K562 (cell line): ENCODE data around the gene CLDN7. TPM values are rescaled to one million over a fixed set of nuclear protein-coding genes. Genes with fewer than 3 reads are reported as not detected.
A peak's percentile ranks its signal among the peaks of the same experiment; 100 is the strongest.

Experiments used
- ATAC-seq: fragments of 200-7000 bp; cut with Tn5 transposase; 3 replicates; pipeline ENCODE4 v1.9.1; 2020; ENCODE audit warnings: moderate library complexity
- BruUV-seq: library from RNA; stranded (reverse); fragments of 400-500 nt; replicated peaks from 2 replicates; lab custom pipeline; 2021; lab: Mats Ljungman, UMichigan
- CTCF ChIA-PET: fragments of 300-600 bp; formaldehyde crosslinking; extraction: SDS; loops from one replicate; lab custom pipeline; 2021; ENCODE audit warnings: low intra/inter-chr PET ratio; lab: Yijun Ruan, JAX
- POLR2A ChIA-PET: fragments of 300-600, 350-650 bp; sonication (Branson Sonifier 250); formaldehyde crosslinking; extraction: SDS; loops from one replicate; lab custom pipeline; 2021; ENCODE audit warnings: antibody characterized with exemption, inconsistent platforms; lab: Yijun Ruan, JAX
- DNase-seq, 4 experiments: peaks; one replicate each; pipeline versions ENCODE4 v3.0.0 to v3.0.0-alpha.2; 2011 to 2018; ENCODE audit warnings: low spot score in 3 of 4, mixed read lengths in 3 of 4; ENCODE audit errors: extremely low read depth in 1 of 4
- FAIRE-seq: peaks from 2 replicates; lab custom pipeline; 2011; peaks lifted over from hg19 to GRCh38; lab: Jason Lieb, UNC
- H2AFZ ChIP-seq: 2 replicates; pipeline ENCODE4 v1.6.0; 2011; ENCODE audit warnings: low read depth, low read length, control low read depth, inconsistent platforms
- H3K27ac ChIP-seq: fragments of 200-600 bp; 3 replicates; pipeline ENCODE4 v1.8.0; 2011; ENCODE audit warnings: low read depth, mild to moderate bottlenecking, control low read depth, inconsistent platforms, low read length, moderate library complexity, mixed read lengths; ENCODE audit errors: extremely low read depth
- H3K27me3 ChIP-seq, 2 experiments: fragments of 300-600 bp in 1 of 2; 2 replicates in 1 of 2; 3 replicates in 1 of 2; pipeline versions ENCODE4 v1.6.0 to v1.8.0; 2011; ENCODE audit warnings: inconsistent platforms in 2 of 2, low read length in 2 of 2, mild to moderate bottlenecking in 1 of 2, mixed read lengths in 1 of 2, moderate library complexity in 1 of 2; ENCODE audit not compliant: control insufficient read depth in 2 of 2, insufficient read depth in 2 of 2
- H3K36me3 ChIP-seq: fragments of 300-600 bp; 3 replicates; pipeline ENCODE4 v1.8.0; 2011; ENCODE audit warnings: mild to moderate bottlenecking, low read length, inconsistent platforms; ENCODE audit not compliant: control insufficient read depth, insufficient read depth
- H3K4me1 ChIP-seq, 2 experiments: fragments of 200-600 bp in 1 of 2; replicated peaks in 1 of 2; 2 replicates in 1 of 2; 3 replicates in 1 of 2; pipeline versions ENCODE4 v1.5.1 to v1.8.0; 2011; ENCODE audit warnings: inconsistent platforms in 2 of 2, low read length in 2 of 2, mild to moderate bottlenecking in 1 of 2, mixed read lengths in 1 of 2, moderate library complexity in 1 of 2; ENCODE audit not compliant: control insufficient read depth in 2 of 2, insufficient read depth in 2 of 2
- H3K4me2 ChIP-seq: 2 replicates; pipeline ENCODE4 v1.6.1; 2011; ENCODE audit warnings: low read length, control low read depth, inconsistent platforms, mixed read lengths; ENCODE audit not compliant: insufficient read depth
- H3K4me3 ChIP-seq: fragments of 200-600 bp; sonication (generic), shearing (Covaris generic); 2 replicates; pipeline ENCODE4 v1.5.1; 2016; ENCODE audit warnings: control low read depth, inconsistent platforms
- H3K79me2 ChIP-seq: fragments of 200-600 bp; 3 replicates; pipeline ENCODE4 v1.8.0; 2011; ENCODE audit warnings: low read length, inconsistent platforms; ENCODE audit not compliant: control insufficient read depth, insufficient read depth
- H3K9ac ChIP-seq, 2 experiments: 2 replicates each; pipeline versions ENCODE4 v1.6.0 to v1.6.1; 2011; ENCODE audit warnings: low read depth in 2 of 2, low read length in 2 of 2, control low read depth in 1 of 2, inconsistent platforms in 1 of 2, mild to moderate bottlenecking in 1 of 2, mixed read lengths in 1 of 2; ENCODE audit not compliant: insufficient read depth in 1 of 2
- H3K9me1 ChIP-seq: one replicate; pipeline ENCODE4 v1.6.0; 2011; ENCODE audit warnings: inconsistent platforms, mild to moderate bottlenecking, low read length, moderate library complexity; ENCODE audit not compliant: control insufficient read depth, insufficient read depth
- H3K9me3 ChIP-seq: replicated peaks from 2 replicates; pipeline ENCODE4 v1.5.1; 2011; ENCODE audit warnings: low read depth, low read length, inconsistent platforms; ENCODE audit not compliant: control insufficient read depth, insufficient read depth
- H4K20me1 ChIP-seq: replicated peaks from 2 replicates; pipeline ENCODE4 v1.6.1; 2011; ENCODE audit warnings: low read length, inconsistent platforms, mixed read lengths; ENCODE audit not compliant: control insufficient read depth, insufficient read depth
- CEBPZ ChIP-seq: fragments of 150-350 bp; IDR thresholded peaks from 2 replicates; pipeline ENCODE4 v1.6.1; 2014; ENCODE audit warnings: low read depth, mild to moderate bottlenecking, low read length, borderline replicate concordance
- CREB1 ChIP-seq, 2 experiments: sonication (generic) in 1 of 2; formaldehyde crosslinking in 1 of 2; IDR thresholded peaks; 2 replicates each; pipeline versions ENCODE4 v1.6.1 to v1.8.0; 2012 to 2022; ENCODE audit warnings: inconsistent platforms in 1 of 2, mild to moderate bottlenecking in 1 of 2, missing genetic modification reagents in 1 of 2, moderate library complexity in 1 of 2
- ELK3 ChIP-seq: fragments of 450-650 bp; formaldehyde crosslinking; IDR thresholded peaks from 2 replicates; pipeline ENCODE4 v1.4.0; 2020; ENCODE audit warnings: mild to moderate bottlenecking
- ETV1 ChIP-seq: fragments of 450-650 bp; conservative IDR thresholded peaks from 2 replicates; pipeline ENCODE4 v1.6.1; 2016; ENCODE audit warnings: missing genetic modification characterization, control low read depth, low read depth, missing compliant biosample characterization
- KDM5B ChIP-seq: fragments of 200-600 bp; sonication (generic); IDR thresholded peaks from 2 replicates; pipeline ENCODE4 v1.6.1; 2012; ENCODE audit warnings: low read depth, mild to moderate bottlenecking, moderate library complexity, low read length, control low read depth, inconsistent platforms; ENCODE audit not compliant: insufficient replicate concordance
- NONO ChIP-seq, 2 experiments: fragments of 200-400 bp in 1 of 2; fragments of 450-650 bp in 1 of 2; formaldehyde crosslinking in 1 of 2; IDR thresholded peaks; 2 replicates each; pipeline ENCODE4 v1.6.1; 2017; ENCODE audit warnings: low read depth in 2 of 2, mild to moderate bottlenecking in 2 of 2, moderate library complexity in 2 of 2, low read length in 1 of 2
- PHB2 ChIP-seq: fragments of 450-650 bp; IDR thresholded peaks from 2 replicates; pipeline ENCODE4 v1.6.1; 2017; ENCODE audit warnings: low read depth
- ZBTB7A ChIP-seq: IDR thresholded peaks from 2 replicates; pipeline ENCODE4 v1.6.1; 2011; ENCODE audit warnings: low read depth, mild to moderate bottlenecking, low read length, moderate library complexity, borderline replicate concordance; ENCODE audit not compliant: control insufficient read depth
- ZNF584 ChIP-seq: fragments of 200-800 bp; sonication (Bioruptor generic); IDR thresholded peaks from 2 replicates; pipeline ENCODE4 v1.6.1; 2016; ENCODE audit warnings: low read depth, mild to moderate bottlenecking, missing genetic modification characterization, missing compliant biosample characterization
- WGBS: fragments of 100-300 bp; shearing (Covaris generic); methylation state at CpG from one replicate; pipeline ENCODE4 v1.1.6; 2016; ENCODE audit warnings: low coverage, mixed read lengths; ENCODE audit not compliant: insufficient coverage; ENCODE audit errors: missing lambda C conversion rate; 5-methylcytosine and 5-hydroxymethylcytosine counted together
- in situ Hi-C: fragments of 300-500 bp; cut with MboI; formaldehyde crosslinking; loops from 4 replicates; pipeline ENCODE4 v1.15.0; 2018; ENCODE audit warnings: inconsistent platforms, mixed read lengths
- intact Hi-C: fragments of 100-400 bp; cut with micrococcal nuclease; formaldehyde crosslinking; loops from 2 replicates; pipeline ENCODE4 v1.14.2; 2022
- polyA plus RNA-seq, 8 experiments: library from polyadenylated mRNA; depleted of rRNA in 4 of 8; stranded (reverse) in 5 of 8; unstranded in 3 of 8; fragments of >200 nt; fragmentation: Nextera tagmentation in 2 of 8; fragmentation: Illumina TruSeq in 1 of 8; extraction: Ambion mirVana in 2 of 8; extraction: Trizol in 1 of 8; gene quantifications; 2 replicates each; pipeline versions ENCODE4 v1.2.1 to v1.2.3, GENCODE V29; 2011 to 2014; ENCODE audit warnings: inconsistent platforms in 1 of 8, missing spikeins in 1 of 8
- total RNA-seq, 7 experiments: library from RNA; depleted of rRNA in 6 of 7; stranded (reverse); fragments of >200 nt in 6 of 7; fragmentation: Illumina TruSeq in 2 of 7; extraction: Trizol in 2 of 7; gene quantifications; 2 replicates each; pipeline versions ENCODE4 v1.2.1 to v1.2.3, GENCODE V29; 2011 to 2021; ENCODE audit warnings: low replicate concordance in 1 of 7

Gene CLDN7
- total and polyA plus RNA-seq, 9 of the 15 experiments (the other 6 are each of a cell fraction or from before 2014, with no cell fraction given) = 2.2 to 14.5 (median 7.6) TPM

- 20% methylated on average over 7 of the region's 10 CpGs for WGBS
- Histone ChIP-seq H3K9me3 (no peaks in the 10 kb centered on the region), H3K27me3 (no peaks in the 10 kb centered on the region), H4K20me1 (peaks cover under 1% of the 10 kb centered on the region; the same call in 1 of the 2 replicates), H3K4me3 (peak overlapping the region; percentile 44), H3K27ac (peak overlapping the region; percentile 39; the same call in 2 of the 3 replicates), H3K9me1 (peaks cover 3% of the 10 kb centered on the region), H3K36me3 (peaks cover 3% of the 10 kb centered on the region; the same call in 2 of the 3 replicates), H3K79me2 (peaks cover 49% of the 10 kb centered on the region), H3K9ac (peak overlapping the region; percentile 20 to 82; a peak in 3 of 4 replicates)
- CTCF ChIA-PET = no interaction called here
- ATAC-seq (no peak), DNase-seq (peak in 1 of 4 experiments; percentile 40), FAIRE-seq (no peak)
- intact Hi-C loops = no loop called here
- no TSS peak for BruUV-seq
- TF ChIP-seq PHB2 (no peak), ELK3 (CRISPR knock-in tag) (no peak), NONO (IDR thresholded peaks at IDR 0.05; ENCODE audit: low read depth in 2 of 2, low read length in 1 of 2) (no peak), ETV1 (tag) (no peak), KDM5B (peak; percentile 21), ZBTB7A (peak; percentile 22; the same call in 1 of the 2 replicates), CREB1 (IDR thresholded peaks at IDR 0.05) (no peak), CREB1 (CRISPR knock-in tag; IDR thresholded peaks at IDR 0.05) (no peak), CEBPZ (no peak), ZNF584 (CRISPR knock-in tag) (no peak)
- TF ChIP-seq, all 486 proteins: peak for 2
- in situ Hi-C loops = no loop called here
- H2AFZ ChIP-seq = peak overlapping the region; percentile 19; the same call in 1 of the 2 replicates
- H3K4me1 ChIP-seq = peaks cover 34 to 54% of the 10 kb centered on the region in 2 experiments
- peak overlapping the region; percentile 85 for H3K4me2 ChIP-seq
- POLR2A ChIA-PET = no interaction called here
Measured at GRCh38 chr17:7215652-7216180, 46.6 kb downstream of the CLDN7 start.
